CD14-positive monocyte (primary cell): ENCODE results near the gene PNPO. TPM values are rescaled to one million over a fixed set of nuclear protein-coding genes. Genes with fewer than 3 reads are reported as not detected.

Experiments
- DNase-seq, 3 donors: peaks; one replicate each; pipeline ENCODE4 v3.0.0-alpha.2; 2011 to 2022
- H2AFZ ChIP-seq: 2 replicates; pipeline ENCODE4 v1.6.0; 2012; ENCODE audit warnings: mild to moderate bottlenecking, low read depth, low read length, inconsistent platforms; ENCODE audit not compliant: insufficient read depth, poor library complexity, severe bottlenecking
- H3K27ac ChIP-seq, 2 donors: 1 replicate in 1 of 2; 2 replicates in 1 of 2; pipeline ENCODE4 v1.5.1; 2012 to 2013; ENCODE audit warnings: low read length in 2 of 2, control low read depth in 1 of 2, inconsistent platforms in 1 of 2, low read depth in 1 of 2, mild to moderate bottlenecking in 1 of 2
- H3K27me3 ChIP-seq, 2 donors: one replicate each; pipeline versions ENCODE4 v1.6.0 to v1.6.1; 2011 to 2013; ENCODE audit warnings: low read length in 2 of 2; ENCODE audit not compliant: control insufficient read depth in 2 of 2, insufficient read depth in 2 of 2
- H3K36me3 ChIP-seq, 2 donors: replicated peaks in 1 of 2; 1 replicate in 1 of 2; 2 replicates in 1 of 2; pipeline versions ENCODE4 v1.5.1 to v1.6.1; 2012 to 2013; ENCODE audit warnings: low read length in 2 of 2, control low read depth in 1 of 2, inconsistent platforms in 1 of 2, mild to moderate bottlenecking in 1 of 2; ENCODE audit not compliant: insufficient read depth in 2 of 2, control insufficient read depth in 1 of 2
- H3K4me1 ChIP-seq, 2 donors: 1 replicate in 1 of 2; 2 replicates in 1 of 2; pipeline versions ENCODE4 v1.5.1 to v1.6.1; 2012 to 2013; ENCODE audit warnings: low read length in 2 of 2, control low read depth in 1 of 2, inconsistent platforms in 1 of 2, mild to moderate bottlenecking in 1 of 2, moderate library complexity in 1 of 2; ENCODE audit not compliant: insufficient read depth in 2 of 2, control insufficient read depth in 1 of 2
- H3K4me2 ChIP-seq: replicated peaks from 2 replicates; pipeline ENCODE3; 2012; ENCODE audit warnings: low read length, moderate library complexity, mild to moderate bottlenecking; ENCODE audit not compliant: poor library complexity, severe bottlenecking; ENCODE audit errors: extremely low read depth
- H3K4me3 ChIP-seq, 3 experiments: fragments of 200-600 bp in 1 of 3; sonication (generic) in 1 of 3; replicated peaks in 1 of 3; 1 replicate in 2 of 3; 2 replicates in 1 of 3; pipeline ENCODE4 v1.5.1; 2011 to 2013; ENCODE audit warnings: low read length in 3 of 3, mild to moderate bottlenecking in 3 of 3, control low read depth in 2 of 3, low read depth in 2 of 3, inconsistent platforms in 1 of 3, moderate library complexity in 1 of 3
- H3K79me2 ChIP-seq: 2 replicates; pipeline ENCODE4 v1.6.0; 2012; ENCODE audit warnings: mild to moderate bottlenecking, control low read depth, inconsistent platforms, low read length, moderate library complexity; ENCODE audit not compliant: insufficient read depth
- H3K9ac ChIP-seq: 2 replicates; pipeline ENCODE4 v1.6.0; 2017; ENCODE audit warnings: low read length, mild to moderate bottlenecking; ENCODE audit not compliant: insufficient read depth, poor library complexity, severe bottlenecking
- H3K9me3 ChIP-seq, 2 donors: replicated peaks in 1 of 2; 1 replicate in 1 of 2; 2 replicates in 1 of 2; pipeline versions ENCODE4 v1.5.1 to v1.6.1; 2012 to 2013; ENCODE audit warnings: low read length in 2 of 2, control low read depth in 1 of 2; ENCODE audit not compliant: control insufficient read depth in 1 of 2, insufficient read depth in 1 of 2
- H4K20me1 ChIP-seq: 2 replicates; pipeline ENCODE4 v1.6.0; 2012; ENCODE audit warnings: mild to moderate bottlenecking, low read length, control low read depth, moderate library complexity; ENCODE audit not compliant: insufficient read depth
- H3K27ac Mint-ChIP-seq, 7 donors: one replicate each; pipeline ENCODE4 v1.8.0; 2020; ENCODE audit warnings: mild to moderate bottlenecking in 7 of 7, mixed read lengths in 7 of 7, moderate library complexity in 6 of 7, inconsistent platforms in 2 of 7
- H3K27me3 Mint-ChIP-seq, 3 donors: one replicate each; pipeline ENCODE4 v1.8.0; 2021 to 2022; ENCODE audit warnings: low read depth in 3 of 3, mild to moderate bottlenecking in 3 of 3, mixed read lengths in 3 of 3, moderate library complexity in 3 of 3, inconsistent platforms in 1 of 3
- H3K36me3 Mint-ChIP-seq, 2 donors: one replicate each; pipeline ENCODE4 v1.8.0; 2020; ENCODE audit warnings: mixed read lengths in 2 of 2, inconsistent platforms in 1 of 2, mild to moderate bottlenecking in 1 of 2
- H3K4me1 Mint-ChIP-seq: one replicate; pipeline ENCODE4 v1.8.0; 2020; ENCODE audit warnings: mild to moderate bottlenecking, mixed read lengths
- H3K4me3 Mint-ChIP-seq, 2 donors: one replicate each; pipeline ENCODE4 v1.8.0; 2020; ENCODE audit warnings: mild to moderate bottlenecking in 2 of 2, mixed read lengths in 2 of 2, moderate library complexity in 1 of 2
- H3K9me3 Mint-ChIP-seq, 7 donors: one replicate each; pipeline ENCODE4 v1.8.0; 2020 to 2022; ENCODE audit warnings: mixed read lengths in 7 of 7, mild to moderate bottlenecking in 6 of 7, moderate library complexity in 6 of 7, inconsistent platforms in 2 of 7
- WGBS: methylation state at CpG from one replicate; pipeline ENCODE4 v1.1.5; 2013; ENCODE audit warnings: missing lambda C conversion rate; ENCODE audit not compliant: insufficient coverage; 5-methylcytosine and 5-hydroxymethylcytosine counted together
- intact Hi-C, 2 donors: fragments of 100-400 bp; cut with micrococcal nuclease; formaldehyde crosslinking; loops; one replicate each; pipeline versions ENCODE4 v1.15.0 to v1.15.1; 2023
- polyA plus RNA-seq, 3 donors: library from polyadenylated mRNA; depleted of rRNA in 1 of 3; unstranded in 2 of 3; stranded (reverse) in 1 of 3; fragments of 300-500 nt in 2 of 3; fragments of >200 nt in 1 of 3; fragmentation: Illumina TruSeq in 2 of 3; gene quantifications; 1 replicate in 2 of 3; 2 replicates in 1 of 3; pipeline ENCODE4 v1.2.3, GENCODE V29; 2012 to 2021
- TF ChIP-seq, protein P1 (sequence below): fragments of 200-600 bp; IDR thresholded peaks from one replicate; pipeline ENCODE4 v1.8.0; 2022; ENCODE audit warnings: antibody characterized with exemption, mild to moderate bottlenecking

The PNPO gene
- polyA plus RNA-seq, 3 donors: 13.2 to 34.2 (median 29.7) TPM

DNA sequence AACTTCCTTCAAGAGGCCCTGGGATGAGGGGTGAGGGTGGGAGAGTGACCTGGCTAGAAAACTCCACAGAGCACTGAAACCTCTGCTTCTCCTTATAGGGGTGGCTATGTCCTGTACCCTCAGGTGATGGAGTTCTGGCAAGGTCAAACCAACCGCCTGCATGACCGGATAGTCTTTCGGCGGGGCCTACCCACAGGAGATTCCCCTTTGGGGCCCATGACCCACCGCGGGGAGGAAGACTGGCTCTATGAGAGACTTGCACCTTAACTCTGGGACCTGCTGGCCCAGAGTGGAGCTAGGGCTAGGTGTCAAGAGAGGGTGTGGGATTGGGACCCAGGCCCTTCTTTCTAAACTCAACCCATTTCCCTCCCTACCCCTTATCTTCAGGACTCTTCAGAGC, 5.1 kb downstream of the PNPO start:
- Mint-ChIP-seq H3K27ac (peak overlapping the region; percentile 58 to 90 (median 76)), H3K4me3 (no peak overlapping the region), H3K4me1 (peaks cover 70% of the 10 kb centered on the region), H3K27me3 (peaks cover 0 to 1% (median 0%) of the 10 kb centered on the region in 3 donors), H3K36me3 (peaks cover 20 to 31% of the 10 kb centered on the region in 2 donors), H3K9me3 (peaks cover 0 to 2% (median 0%) of the 10 kb centered on the region in 7 donors)
- Histone ChIP-seq H3K4me1 (peaks cover 57 to 74% of the 10 kb centered on the region in 2 donors), H3K27ac (peak overlapping the region; percentile 59 to 79), H3K36me3 (peaks cover 5 to 13% of the 10 kb centered on the region in 2 donors), H2AFZ (no peak overlapping the region), H4K20me1 (no peaks in the 10 kb centered on the region), H3K27me3 (no peaks in the 10 kb centered on the region), H3K9ac (no peak overlapping the region), H3K4me3 (peak overlapping the region in 1 of 3 experiments; percentile 32), H3K4me2 (peak overlapping the region; percentile 19), H3K79me2 (peaks cover 8% of the 10 kb centered on the region), H3K9me3 (no peaks in the 10 kb centered on the region)
- WGBS: 97% methylated on average over 4 of the region's 6 CpGs
- intact Hi-C loops: loop anchor here in 1 of 2 donors (10.0 kb wide), 1 partner anchor 52 kb away; the partner anchor contains the start of gene SP2
- TF ChIP-seq, protein P1, sequence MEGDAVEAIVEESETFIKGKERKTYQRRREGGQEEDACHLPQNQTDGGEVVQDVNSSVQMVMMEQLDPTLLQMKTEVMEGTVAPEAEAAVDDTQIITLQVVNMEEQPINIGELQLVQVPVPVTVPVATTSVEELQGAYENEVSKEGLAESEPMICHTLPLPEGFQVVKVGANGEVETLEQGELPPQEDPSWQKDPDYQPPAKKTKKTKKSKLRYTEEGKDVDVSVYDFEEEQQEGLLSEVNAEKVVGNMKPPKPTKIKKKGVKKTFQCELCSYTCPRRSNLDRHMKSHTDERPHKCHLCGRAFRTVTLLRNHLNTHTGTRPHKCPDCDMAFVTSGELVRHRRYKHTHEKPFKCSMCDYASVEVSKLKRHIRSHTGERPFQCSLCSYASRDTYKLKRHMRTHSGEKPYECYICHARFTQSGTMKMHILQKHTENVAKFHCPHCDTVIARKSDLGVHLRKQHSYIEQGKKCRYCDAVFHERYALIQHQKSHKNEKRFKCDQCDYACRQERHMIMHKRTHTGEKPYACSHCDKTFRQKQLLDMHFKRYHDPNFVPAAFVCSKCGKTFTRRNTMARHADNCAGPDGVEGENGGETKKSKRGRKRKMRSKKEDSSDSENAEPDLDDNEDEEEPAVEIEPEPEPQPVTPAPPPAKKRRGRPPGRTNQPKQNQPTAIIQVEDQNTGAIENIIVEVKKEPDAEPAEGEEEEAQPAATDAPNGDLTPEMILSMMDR: no peak
- DNase-seq: no peak

DNA sequence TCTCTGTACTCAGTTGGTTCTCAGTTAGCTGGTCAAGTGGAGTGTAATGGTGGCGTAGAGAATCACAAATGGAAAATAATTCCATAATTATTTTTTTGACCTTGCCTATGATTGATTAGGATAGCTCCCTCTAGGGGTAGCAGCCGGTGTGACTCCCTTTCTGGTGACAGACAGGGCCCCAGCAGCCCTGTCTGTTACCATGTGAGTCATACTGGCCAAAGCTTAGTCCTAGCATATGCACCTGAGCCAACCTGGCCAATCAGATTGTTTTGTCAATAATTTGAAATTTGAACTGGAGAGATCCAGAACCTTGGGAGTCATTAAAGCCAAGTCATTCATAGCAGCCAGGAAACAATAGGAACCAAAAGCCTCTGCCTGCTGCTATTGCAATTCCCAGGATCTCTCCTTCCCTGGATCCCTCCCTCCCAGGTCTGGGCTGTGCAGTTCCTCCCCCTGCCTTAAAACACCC, 5.6 kb downstream of the PNPO start:
- 0% methylated on average over 1 of the region's 2 CpGs for WGBS

More for the DNA sequence above, 5.6 kb downstream of the PNPO start:
- Histone ChIP-seq H3K79me2 (peaks cover 3% of the 10 kb centered on the region), H3K36me3 (peaks cover 5 to 13% of the 10 kb centered on the region in 2 donors), H4K20me1 (no peaks in the 10 kb centered on the region), H2AFZ (no peak overlapping the region), H3K4me2 (no peak overlapping the region), H3K9me3 (no peaks in the 10 kb centered on the region), H3K27ac (peak overlapping the region in 1 of 2 donors; percentile 79), H3K27me3 (no peaks in the 10 kb centered on the region), H3K4me3 (no peak overlapping the region), H3K9ac (no peak overlapping the region), H3K4me1 (peaks cover 58 to 74% of the 10 kb centered on the region in 2 donors)
- peak; percentile 57 to 77 (median 75) for DNase-seq
- TF ChIP-seq, protein P1: peak; percentile 92
- H3K9me3 Mint-ChIP-seq: peaks cover 0 to 2% (median 0%) of the 10 kb centered on the region in 7 donors
- no peak overlapping the region for H3K4me3 Mint-ChIP-seq
- H3K4me1 Mint-ChIP-seq: peaks cover 71% of the 10 kb centered on the region
- peaks cover 0 to 1% (median 0%) of the 10 kb centered on the region in 3 donors for H3K27me3 Mint-ChIP-seq
- H3K36me3 Mint-ChIP-seq: peaks cover 20 to 31% of the 10 kb centered on the region in 2 donors
- intact Hi-C loops: loop anchor here in 1 of 2 donors (10.0 kb wide), 1 partner anchor 52 kb away; the partner anchor contains the start of gene SP2
- H3K27ac Mint-ChIP-seq: peak overlapping the region in 5 of 7 donors; percentile 25 to 87 (median 66)
